Measurements from ENCODE around the gene IGFLR1. TPM values are rescaled to one million over a fixed set of nuclear protein-coding genes. Genes with fewer than 3 reads are reported as not detected.

IGFLR1 gene
- total and polyA plus RNA-seq, 9 of the 15 experiments (the other 6 are each of a cell fraction or from before 2014, with no cell fraction given): 1.0 to 14.3 (median 4.6) TPM

DNA sequence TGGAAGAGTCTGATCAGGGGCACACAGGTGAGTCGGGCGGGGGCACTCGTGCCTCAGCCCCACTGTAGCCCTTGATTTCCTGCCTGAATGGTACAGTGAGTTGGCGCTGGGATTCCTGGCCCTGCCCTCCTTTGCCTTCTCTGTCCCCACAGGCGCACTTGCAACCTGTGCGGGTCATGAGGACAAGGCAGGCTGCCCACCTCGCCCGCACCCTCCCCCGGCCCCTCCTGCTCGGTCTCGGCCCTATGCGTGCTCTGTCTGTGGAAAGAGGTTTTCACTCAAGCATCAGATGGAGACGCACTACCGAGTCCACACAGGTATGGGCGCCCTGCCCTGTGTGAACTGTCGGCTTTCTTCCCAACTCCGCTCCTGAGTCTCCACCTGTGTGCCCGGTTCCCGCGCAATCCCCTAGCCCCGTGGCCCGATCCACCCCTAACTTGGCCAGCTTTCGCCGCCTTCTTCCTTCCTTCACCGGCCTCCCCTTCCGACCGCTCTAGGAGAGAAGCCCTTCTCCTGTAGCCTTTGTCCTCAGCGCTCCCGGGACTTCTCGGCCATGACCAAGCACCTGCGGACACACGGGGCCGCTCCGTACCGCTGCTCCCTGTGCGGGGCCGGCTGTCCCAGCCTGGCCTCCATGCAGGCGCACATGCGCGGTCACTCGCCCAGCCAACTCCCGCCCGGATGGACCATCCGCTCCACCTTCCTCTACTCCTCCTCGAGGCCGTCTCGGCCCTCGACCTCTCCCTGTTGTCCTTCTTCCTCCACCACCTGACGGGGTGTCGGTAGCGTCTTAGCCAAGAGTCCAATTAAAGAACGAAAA lies 26.1 kb downstream of the IGFLR1 start (continued):
- TF ChIP-seq, protein P1, sequence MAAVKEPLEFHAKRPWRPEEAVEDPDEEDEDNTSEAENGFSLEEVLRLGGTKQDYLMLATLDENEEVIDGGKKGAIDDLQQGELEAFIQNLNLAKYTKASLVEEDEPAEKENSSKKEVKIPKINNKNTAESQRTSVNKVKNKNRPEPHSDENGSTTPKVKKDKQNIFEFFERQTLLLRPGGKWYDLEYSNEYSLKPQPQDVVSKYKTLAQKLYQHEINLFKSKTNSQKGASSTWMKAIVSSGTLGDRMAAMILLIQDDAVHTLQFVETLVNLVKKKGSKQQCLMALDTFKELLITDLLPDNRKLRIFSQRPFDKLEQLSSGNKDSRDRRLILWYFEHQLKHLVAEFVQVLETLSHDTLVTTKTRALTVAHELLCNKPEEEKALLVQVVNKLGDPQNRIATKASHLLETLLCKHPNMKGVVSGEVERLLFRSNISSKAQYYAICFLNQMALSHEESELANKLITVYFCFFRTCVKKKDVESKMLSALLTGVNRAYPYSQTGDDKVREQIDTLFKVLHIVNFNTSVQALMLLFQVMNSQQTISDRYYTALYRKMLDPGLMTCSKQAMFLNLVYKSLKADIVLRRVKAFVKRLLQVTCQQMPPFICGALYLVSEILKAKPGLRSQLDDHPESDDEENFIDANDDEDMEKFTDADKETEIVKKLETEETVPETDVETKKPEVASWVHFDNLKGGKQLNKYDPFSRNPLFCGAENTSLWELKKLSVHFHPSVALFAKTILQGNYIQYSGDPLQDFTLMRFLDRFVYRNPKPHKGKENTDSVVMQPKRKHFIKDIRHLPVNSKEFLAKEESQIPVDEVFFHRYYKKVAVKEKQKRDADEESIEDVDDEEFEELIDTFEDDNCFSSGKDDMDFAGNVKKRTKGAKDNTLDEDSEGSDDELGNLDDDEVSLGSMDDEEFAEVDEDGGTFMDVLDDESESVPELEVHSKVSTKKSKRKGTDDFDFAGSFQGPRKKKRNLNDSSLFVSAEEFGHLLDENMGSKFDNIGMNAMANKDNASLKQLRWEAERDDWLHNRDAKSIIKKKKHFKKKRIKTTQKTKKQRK (IDR thresholded peaks at IDR 0.05; ENCODE audit: borderline replicate concordance, low read depth, low read length): no peak
- TF ChIP-seq GABPA (tag; conservative IDR thresholded peaks at IDR 0.05; ENCODE audit: low read depth): no peak
- TF ChIP-seq, protein P2, sequence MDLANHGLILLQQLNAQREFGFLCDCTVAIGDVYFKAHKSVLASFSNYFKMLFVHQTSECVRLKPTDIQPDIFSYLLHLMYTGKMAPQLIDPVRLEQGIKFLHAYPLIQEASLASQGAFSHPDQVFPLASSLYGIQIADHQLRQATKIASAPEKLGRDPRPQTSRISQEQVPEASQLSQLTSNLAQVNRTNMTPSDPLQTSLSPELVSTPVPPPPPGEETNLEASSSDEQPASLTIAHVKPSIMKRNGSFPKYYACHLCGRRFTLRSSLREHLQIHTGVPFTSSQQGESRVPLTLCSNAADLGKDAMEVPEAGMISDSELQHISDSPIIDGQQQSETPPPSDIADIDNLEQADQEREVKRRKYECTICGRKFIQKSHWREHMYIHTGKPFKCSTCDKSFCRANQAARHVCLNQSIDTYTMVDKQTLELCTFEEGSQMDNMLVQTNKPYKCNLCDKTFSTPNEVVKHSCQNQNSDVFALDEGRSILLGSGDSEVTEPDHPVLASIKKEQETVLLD (IDR thresholded peaks at IDR 0.05): no peak
- no peak for TF ChIP-seq NFIX (CRISPR knock-in tag; IDR thresholded peaks at IDR 0.05; ENCODE audit: low read depth)
- TF ChIP-seq SMARCC2 (IDR thresholded peaks at IDR 0.05; ENCODE audit: low read depth): no peak
- TF ChIP-seq, protein P3, sequence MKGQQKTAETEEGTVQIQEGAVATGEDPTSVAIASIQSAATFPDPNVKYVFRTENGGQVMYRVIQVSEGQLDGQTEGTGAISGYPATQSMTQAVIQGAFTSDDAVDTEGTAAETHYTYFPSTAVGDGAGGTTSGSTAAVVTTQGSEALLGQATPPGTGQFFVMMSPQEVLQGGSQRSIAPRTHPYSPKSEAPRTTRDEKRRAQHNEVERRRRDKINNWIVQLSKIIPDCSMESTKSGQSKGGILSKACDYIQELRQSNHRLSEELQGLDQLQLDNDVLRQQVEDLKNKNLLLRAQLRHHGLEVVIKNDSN (CRISPR knock-in tag; IDR thresholded peaks at IDR 0.05): peak; percentile 37
- TF ChIP-seq HDAC1 (IDR thresholded peaks at IDR 0.05): no peak
- TF ChIP-seq HIVEP1 (CRISPR knock-in tag; IDR thresholded peaks at IDR 0.05): no peak
- TF ChIP-seq RBM14 (IDR thresholded peaks at IDR 0.05; ENCODE audit: borderline replicate concordance, insufficient read depth, low read depth, low read length): no peak
- TF ChIP-seq, protein P4, sequence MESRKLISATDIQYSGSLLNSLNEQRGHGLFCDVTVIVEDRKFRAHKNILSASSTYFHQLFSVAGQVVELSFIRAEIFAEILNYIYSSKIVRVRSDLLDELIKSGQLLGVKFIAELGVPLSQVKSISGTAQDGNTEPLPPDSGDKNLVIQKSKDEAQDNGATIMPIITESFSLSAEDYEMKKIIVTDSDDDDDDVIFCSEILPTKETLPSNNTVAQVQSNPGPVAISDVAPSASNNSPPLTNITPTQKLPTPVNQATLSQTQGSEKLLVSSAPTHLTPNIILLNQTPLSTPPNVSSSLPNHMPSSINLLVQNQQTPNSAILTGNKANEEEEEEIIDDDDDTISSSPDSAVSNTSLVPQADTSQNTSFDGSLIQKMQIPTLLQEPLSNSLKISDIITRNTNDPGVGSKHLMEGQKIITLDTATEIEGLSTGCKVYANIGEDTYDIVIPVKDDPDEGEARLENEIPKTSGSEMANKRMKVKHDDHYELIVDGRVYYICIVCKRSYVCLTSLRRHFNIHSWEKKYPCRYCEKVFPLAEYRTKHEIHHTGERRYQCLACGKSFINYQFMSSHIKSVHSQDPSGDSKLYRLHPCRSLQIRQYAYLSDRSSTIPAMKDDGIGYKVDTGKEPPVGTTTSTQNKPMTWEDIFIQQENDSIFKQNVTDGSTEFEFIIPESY (CRISPR knock-in tag; IDR thresholded peaks at IDR 0.05): peak; percentile 6; the same call in 1 of the 2 replicates
- TF ChIP-seq DNMT1 (IDR thresholded peaks at IDR 0.05): no peak
- TF ChIP-seq ZC3H4 (CRISPR knock-in tag; IDR thresholded peaks at IDR 0.05; ENCODE audit: borderline replicate concordance): no peak
- TF ChIP-seq NCOA1 (IDR thresholded peaks at IDR 0.05; ENCODE audit: low read depth): 0 out of 2 replicates have a peak, but pooled peaks have one; percentile 19
- TF ChIP-seq, protein P5, sequence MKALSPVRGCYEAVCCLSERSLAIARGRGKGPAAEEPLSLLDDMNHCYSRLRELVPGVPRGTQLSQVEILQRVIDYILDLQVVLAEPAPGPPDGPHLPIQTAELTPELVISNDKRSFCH (CRISPR knock-in tag; IDR thresholded peaks at IDR 0.05): no peak
- TF ChIP-seq, protein P5 (tag; IDR thresholded peaks at IDR 0.05): peak; percentile 67; the same call in 1 of the 2 replicates
- no peak for TF ChIP-seq SRSF3 (IDR thresholded peaks at IDR 0.05; ENCODE audit: insufficient read depth, low read length)
- TF ChIP-seq ZNF224 (CRISPR knock-in tag; IDR thresholded peaks at IDR 0.05): no peak
